HG03460 (cell line): ENCODE data around the gene FSHR.

Source experiments
- ATAC-seq: cut with Tn5 transposase; IDR thresholded peaks from one replicate; pipeline ENCODE4 v1.9.1; 2021; ENCODE audit not compliant: unreplicated experiment

The FSHR gene

GRCh38 chr2:48915227-48915626 lies 239.1 kb downstream of the FSHR start:
- ATAC-seq = no peak

- peak; percentile 71 for ATAC-seq
Observed at GRCh38 chr2:48914477-48915089, 239.7 kb downstream of the FSHR start.
